ENCODE measurements around the gene LLPH.

The LLPH gene

DNA sequence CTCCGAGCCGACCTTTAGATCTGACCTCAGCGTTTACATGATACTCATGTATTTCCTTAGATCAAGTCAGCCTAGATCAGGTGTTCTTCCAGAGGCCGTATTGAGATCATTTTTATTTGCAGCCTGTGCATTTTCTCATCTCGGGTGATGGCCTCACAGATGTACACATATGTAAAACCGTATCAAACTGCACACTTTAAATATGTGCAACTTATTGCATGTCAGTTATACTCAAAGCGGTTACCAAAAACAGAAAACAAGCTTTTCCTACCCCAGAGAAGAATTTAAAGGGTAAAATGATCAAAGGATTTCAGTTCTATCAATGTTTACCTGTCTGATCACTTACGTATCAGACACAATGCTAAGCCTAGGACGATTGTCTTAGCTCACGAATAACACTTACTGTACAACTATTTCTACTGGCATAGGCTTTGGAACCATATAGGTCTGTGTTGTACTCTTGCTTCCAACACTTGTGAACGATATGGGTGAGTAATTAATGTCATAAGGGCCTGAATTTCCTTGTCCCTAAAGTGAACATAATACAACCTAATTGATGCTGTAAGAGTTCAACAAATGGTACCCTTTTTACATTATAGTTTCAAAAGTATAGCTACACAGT lies 628 bp upstream of the LLPH start:
- DNase-seq (ENCODE audit: extremely low read depth, low read depth): no peak
- TF ChIP-seq, protein P1, sequence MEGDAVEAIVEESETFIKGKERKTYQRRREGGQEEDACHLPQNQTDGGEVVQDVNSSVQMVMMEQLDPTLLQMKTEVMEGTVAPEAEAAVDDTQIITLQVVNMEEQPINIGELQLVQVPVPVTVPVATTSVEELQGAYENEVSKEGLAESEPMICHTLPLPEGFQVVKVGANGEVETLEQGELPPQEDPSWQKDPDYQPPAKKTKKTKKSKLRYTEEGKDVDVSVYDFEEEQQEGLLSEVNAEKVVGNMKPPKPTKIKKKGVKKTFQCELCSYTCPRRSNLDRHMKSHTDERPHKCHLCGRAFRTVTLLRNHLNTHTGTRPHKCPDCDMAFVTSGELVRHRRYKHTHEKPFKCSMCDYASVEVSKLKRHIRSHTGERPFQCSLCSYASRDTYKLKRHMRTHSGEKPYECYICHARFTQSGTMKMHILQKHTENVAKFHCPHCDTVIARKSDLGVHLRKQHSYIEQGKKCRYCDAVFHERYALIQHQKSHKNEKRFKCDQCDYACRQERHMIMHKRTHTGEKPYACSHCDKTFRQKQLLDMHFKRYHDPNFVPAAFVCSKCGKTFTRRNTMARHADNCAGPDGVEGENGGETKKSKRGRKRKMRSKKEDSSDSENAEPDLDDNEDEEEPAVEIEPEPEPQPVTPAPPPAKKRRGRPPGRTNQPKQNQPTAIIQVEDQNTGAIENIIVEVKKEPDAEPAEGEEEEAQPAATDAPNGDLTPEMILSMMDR (IDR thresholded peaks at IDR 0.05; ENCODE audit: low read depth, low read length, missing control alignments): no peak
- peak overlapping the region; percentile 76 for H3K4me3 ChIP-seq (replicated peaks; ENCODE audit: low read depth, low read length)

DNA sequence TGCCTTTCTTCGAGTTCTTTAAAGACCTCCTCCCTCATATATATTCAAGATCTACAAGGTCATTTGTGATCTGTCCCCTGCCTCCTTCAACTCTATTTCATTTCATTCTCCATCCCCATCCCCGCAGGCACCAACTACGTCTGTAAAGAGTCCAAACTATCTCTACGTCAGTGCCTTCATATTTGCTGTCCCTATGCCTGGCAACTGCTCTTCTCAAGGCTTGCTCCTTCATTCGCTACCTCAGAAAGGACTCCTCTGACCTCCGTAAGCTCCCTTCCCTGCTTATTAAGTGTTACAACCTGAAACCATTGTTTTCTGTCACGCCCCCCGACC lies 650 bp downstream of the LLPH start:
- peak overlapping the region; percentile 76 for H3K4me3 ChIP-seq (replicated peaks; ENCODE audit: low read depth, low read length)
- no peak for DNase-seq (ENCODE audit: extremely low read depth, low read depth)
- TF ChIP-seq, protein P1 (IDR thresholded peaks at IDR 0.05; ENCODE audit: low read depth, low read length, missing control alignments): no peak

DNA sequence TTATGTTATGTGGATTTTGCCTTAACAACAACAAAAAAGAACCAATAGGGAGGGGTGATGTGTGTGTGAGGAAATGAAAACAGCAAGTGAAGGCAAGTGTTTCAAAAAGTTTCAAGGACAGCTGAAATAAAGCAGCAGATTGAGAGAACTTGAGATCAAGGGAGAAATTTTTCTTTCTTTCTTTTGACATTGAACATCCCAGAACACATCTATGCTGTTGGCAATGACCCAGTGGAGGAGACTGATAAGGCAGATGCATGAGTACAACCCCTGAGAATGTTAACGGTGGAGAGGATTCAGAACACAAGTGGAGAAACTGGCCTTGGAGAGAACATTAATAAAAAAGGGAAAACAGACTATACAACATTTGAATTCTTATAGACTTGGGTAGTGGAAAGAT lies 2.9 kb downstream of the LLPH start:
- no peak overlapping the region for H3K4me3 ChIP-seq (replicated peaks; ENCODE audit: low read depth, low read length)
- no peak for DNase-seq (ENCODE audit: extremely low read depth, low read depth)

DNA sequence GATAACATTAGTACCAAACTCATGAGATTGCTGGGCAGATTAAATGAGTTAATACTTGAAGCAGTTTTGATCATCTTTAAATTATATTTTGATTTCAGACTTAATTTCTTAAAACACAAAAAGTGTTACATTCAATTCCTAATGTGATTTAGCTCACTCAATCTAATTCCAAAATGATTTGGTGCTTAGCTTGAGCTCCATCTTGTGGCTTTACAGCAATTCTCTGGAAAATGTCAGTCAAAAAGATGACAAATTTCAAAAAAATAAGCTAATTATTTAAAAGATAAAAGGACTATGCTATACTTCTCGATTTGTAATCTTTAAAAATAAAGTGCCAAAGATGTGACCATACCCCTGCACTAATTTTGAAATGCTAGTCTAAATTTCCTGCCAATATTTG lies 10.1 kb downstream of the LLPH start:
- H3K4me3 ChIP-seq (replicated peaks; ENCODE audit: low read depth, low read length): no peak overlapping the region
- no peak for DNase-seq (ENCODE audit: extremely low read depth, low read depth)
- TF ChIP-seq, protein P1 (IDR thresholded peaks at IDR 0.05; ENCODE audit: low read depth, low read length, missing control alignments): no peak

More for the DNA sequence above, 2.9 kb downstream of the LLPH start:
- TF ChIP-seq, protein P1 (IDR thresholded peaks at IDR 0.05; ENCODE audit: low read depth, low read length, missing control alignments): no peak

DNA sequence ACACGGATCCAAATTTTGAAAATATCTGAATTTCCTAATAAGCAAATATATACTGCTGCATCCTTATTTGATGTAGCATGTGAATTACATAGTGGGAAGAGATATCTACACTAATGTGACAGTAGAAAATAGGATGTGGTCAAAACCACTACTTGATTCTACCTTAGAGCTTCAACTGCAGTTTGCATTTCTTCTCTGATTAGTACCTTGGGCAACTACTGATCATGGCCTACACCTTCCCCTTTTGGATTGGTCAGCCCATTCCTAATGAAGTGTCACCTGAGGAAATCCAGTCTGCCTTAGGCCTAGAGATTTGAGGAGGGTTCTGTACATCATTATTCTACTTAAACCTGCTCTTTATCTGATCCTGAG lies 10.7 kb downstream of the LLPH start:
- DNase-seq (ENCODE audit: extremely low read depth, low read depth): no peak
- TF ChIP-seq, protein P1 (IDR thresholded peaks at IDR 0.05; ENCODE audit: low read depth, low read length, missing control alignments): no peak
- no peak overlapping the region for H3K4me3 ChIP-seq (replicated peaks; ENCODE audit: low read depth, low read length)

DNA sequence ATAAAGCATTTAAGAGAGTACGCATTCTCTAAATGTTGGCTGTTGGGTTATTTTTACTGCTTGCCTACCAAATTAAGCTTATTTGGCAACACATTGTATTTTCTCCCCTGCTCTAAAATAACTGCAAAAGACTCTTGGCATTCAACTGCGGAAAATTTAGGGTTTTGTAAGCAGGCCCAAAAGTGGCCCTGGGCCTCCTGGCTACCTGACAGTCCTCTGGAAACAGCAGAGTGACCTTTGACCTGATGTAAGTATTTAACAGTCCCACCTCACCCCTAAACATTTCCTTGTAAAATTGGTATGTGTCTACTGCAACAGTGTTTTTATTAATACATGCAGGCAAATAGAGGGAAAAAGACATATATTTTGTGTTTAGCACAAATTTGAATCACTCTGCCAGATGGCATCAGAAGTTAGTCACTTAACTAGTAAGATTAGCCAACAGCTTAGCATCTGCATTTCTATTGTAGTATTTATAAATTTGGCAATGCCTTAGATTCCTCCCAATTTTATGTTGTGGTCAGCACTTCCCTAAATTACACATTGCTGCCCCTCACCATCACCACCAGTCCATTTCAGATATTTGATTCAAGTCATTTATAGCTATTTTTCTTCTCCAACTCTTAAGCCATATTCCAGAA lies 11.2 kb downstream of the LLPH start:
- H3K4me3 ChIP-seq (replicated peaks; ENCODE audit: low read depth, low read length): no peak overlapping the region
- TF ChIP-seq, protein P1 (IDR thresholded peaks at IDR 0.05; ENCODE audit: low read depth, low read length, missing control alignments): no peak
- no peak for DNase-seq (ENCODE audit: extremely low read depth, low read depth)

All from HFF-Myc (cell line).